Adipocyte (in vitro differentiated cells): ENCODE measurements around the gene MFSD6.
"Not testable (repeated sequence)": the region's sequence is repeated elsewhere in the genome, so short reads cannot be mapped to it uniquely, and the experiment has no call there.

Source experiments
- DNase-seq: peaks from one replicate; pipeline ENCODE4 v3.0.0-alpha.2; 2015; ENCODE audit warnings: low read depth
- H3K27me3 ChIP-seq: replicated peaks from 2 replicates; pipeline ENCODE4 v1.7.0; 2013; ENCODE audit warnings: mild to moderate bottlenecking, low read length, moderate library complexity; ENCODE audit not compliant: control insufficient read depth, insufficient read depth
- H3K36me3 ChIP-seq: 2 replicates; pipeline ENCODE4 v1.7.0; 2013; ENCODE audit warnings: low read length, mild to moderate bottlenecking, moderate library complexity; ENCODE audit not compliant: control insufficient read depth, insufficient read depth, severe bottlenecking
- H3K4me1 ChIP-seq: 2 replicates; pipeline ENCODE4 v1.7.0; 2013; ENCODE audit warnings: mild to moderate bottlenecking, low read length, moderate library complexity; ENCODE audit not compliant: control insufficient read depth, insufficient read depth
- H3K4me3 ChIP-seq: 2 replicates; pipeline ENCODE4 v1.7.0; 2013; ENCODE audit warnings: mild to moderate bottlenecking, low read length, moderate library complexity
- H3K9ac ChIP-seq: 2 replicates; pipeline ENCODE4 v1.7.0; 2013; ENCODE audit warnings: mild to moderate bottlenecking, low read length, moderate library complexity
- H3K9me3 ChIP-seq: 2 replicates; pipeline ENCODE4 v1.7.0; 2013; ENCODE audit warnings: mild to moderate bottlenecking, low read length, moderate library complexity; ENCODE audit not compliant: control insufficient read depth

MFSD6 gene

GRCh38 chr2:190490502-190490901 lies 82.3 kb downstream of the MFSD6 start:
- no peak for DNase-seq
- no peaks in the 10 kb centered on the region for H3K27me3 ChIP-seq
- no peak overlapping the region for H3K4me3 ChIP-seq
- peaks cover 5% of the 10 kb centered on the region for H3K4me1 ChIP-seq
- peaks cover 4% of the 10 kb centered on the region for H3K36me3 ChIP-seq
- no peak overlapping the region for H3K9ac ChIP-seq
- peaks cover 2% of the 10 kb centered on the region for H3K9me3 ChIP-seq

- Histone ChIP-seq H3K27me3 (no peaks in the 10 kb centered on the region), H3K9me3 (peaks cover 2% of the 10 kb centered on the region), H3K4me3 (no peak overlapping the region), H3K36me3 (peaks cover 4% of the 10 kb centered on the region), H3K9ac (no peak overlapping the region), H3K4me1 (no peaks in the 10 kb centered on the region)
- DNase-seq = no peak
These were observed 84.9 kb downstream of the MFSD6 start for GRCh38 chr2:190493095-190493494.

DNA sequence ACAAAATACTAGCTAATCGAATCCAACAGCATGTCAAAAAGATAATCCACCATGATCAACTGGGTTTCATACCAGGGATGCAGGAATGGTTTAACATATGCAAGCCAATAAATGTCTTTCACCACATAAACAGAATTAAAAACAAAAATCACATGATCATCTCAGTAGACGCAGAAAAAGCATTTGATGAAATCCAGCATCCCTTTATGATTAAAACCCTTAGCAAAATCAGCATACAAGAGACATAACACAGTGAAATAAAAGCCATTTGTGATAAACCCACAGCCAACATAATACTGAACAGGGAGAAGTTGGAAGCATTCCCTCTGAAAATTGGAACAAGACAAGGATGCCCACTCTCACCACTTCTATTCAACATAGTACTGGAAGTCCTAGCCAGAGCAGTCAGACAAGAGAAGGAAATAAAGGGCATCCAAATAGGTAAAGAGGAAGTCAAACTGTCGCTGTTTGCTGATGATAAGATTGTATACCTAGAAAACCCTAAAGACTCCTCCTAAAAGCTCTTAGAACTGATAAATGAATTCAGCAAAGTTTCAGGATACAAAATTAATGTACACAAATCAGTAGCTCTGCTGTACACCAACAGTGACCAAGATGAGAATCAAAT lies 86.6 kb downstream of the MFSD6 start:
- not testable (repeated sequence) for H3K4me3 ChIP-seq, H3K9ac ChIP-seq, DNase-seq, H3K9me3 ChIP-seq, H3K36me3 ChIP-seq, H3K4me1 ChIP-seq, H3K27me3 ChIP-seq

DNA sequence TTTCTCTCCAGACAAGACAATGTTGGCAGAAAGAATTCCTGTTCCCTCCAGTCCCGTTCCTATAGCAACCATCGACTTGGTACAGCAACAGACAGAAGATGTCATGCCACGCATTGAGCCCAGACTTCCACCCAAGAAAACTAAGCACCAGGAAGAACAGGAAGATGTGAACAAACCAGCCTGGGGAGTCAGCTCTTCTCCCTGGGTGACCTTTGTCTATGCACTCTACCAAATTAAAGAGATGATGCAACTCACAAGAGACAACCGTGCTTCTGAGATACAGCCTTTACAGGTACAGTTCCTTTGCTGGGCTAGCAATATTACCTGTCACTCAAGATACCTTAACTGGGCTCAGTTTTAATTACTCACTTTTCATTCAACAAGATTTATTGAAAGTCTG lies 89.3 kb downstream of the MFSD6 start:
- H3K27me3 ChIP-seq = no peaks in the 10 kb centered on the region
- H3K9me3 ChIP-seq = peaks cover 2% of the 10 kb centered on the region
- H3K36me3 ChIP-seq = no peaks in the 10 kb centered on the region
- peaks cover 3% of the 10 kb centered on the region for H3K4me1 ChIP-seq
- no peak for DNase-seq
- H3K9ac ChIP-seq = no peak overlapping the region
- no peak overlapping the region for H3K4me3 ChIP-seq

- Histone ChIP-seq H3K36me3 (no peaks in the 10 kb centered on the region), H3K4me1 (peaks cover 3% of the 10 kb centered on the region), H3K4me3 (no peak overlapping the region), H3K9ac (no peak overlapping the region), H3K9me3 (no peaks in the 10 kb centered on the region), H3K27me3 (no peaks in the 10 kb centered on the region)
- no peak for DNase-seq
These were observed 91.1 kb downstream of the MFSD6 start for GRCh38 chr2:190499273-190499672.

GRCh38 chr2:190500054-190500502 lies 91.9 kb downstream of the MFSD6 start:
- peaks cover 3% of the 10 kb centered on the region for H3K4me1 ChIP-seq
- no peaks in the 10 kb centered on the region for H3K27me3 ChIP-seq
- no peaks in the 10 kb centered on the region for H3K36me3 ChIP-seq
- no peaks in the 10 kb centered on the region for H3K9me3 ChIP-seq
- no peak overlapping the region for H3K9ac ChIP-seq
- no peak for DNase-seq
- H3K4me3 ChIP-seq = no peak overlapping the region

- H3K36me3 ChIP-seq = no peaks in the 10 kb centered on the region
- H3K9me3 ChIP-seq = no peaks in the 10 kb centered on the region
- H3K4me1 ChIP-seq = peaks cover 3% of the 10 kb centered on the region
- no peak overlapping the region for H3K4me3 ChIP-seq
- no peaks in the 10 kb centered on the region for H3K27me3 ChIP-seq
- H3K9ac ChIP-seq = no peak overlapping the region
- DNase-seq = no peak
These were observed 93.1 kb downstream of the MFSD6 start for GRCh38 chr2:190501231-190501630.

- Histone ChIP-seq H3K9me3 (no peaks in the 10 kb centered on the region), H3K4me3 (no peak overlapping the region), H3K27me3 (no peaks in the 10 kb centered on the region), H3K36me3 (no peaks in the 10 kb centered on the region), H3K9ac (no peak overlapping the region), H3K4me1 (peaks cover 3% of the 10 kb centered on the region)
- DNase-seq = peak; percentile 20
These were observed 93.7 kb downstream of the MFSD6 start for GRCh38 chr2:190501702-190502407.

DNA sequence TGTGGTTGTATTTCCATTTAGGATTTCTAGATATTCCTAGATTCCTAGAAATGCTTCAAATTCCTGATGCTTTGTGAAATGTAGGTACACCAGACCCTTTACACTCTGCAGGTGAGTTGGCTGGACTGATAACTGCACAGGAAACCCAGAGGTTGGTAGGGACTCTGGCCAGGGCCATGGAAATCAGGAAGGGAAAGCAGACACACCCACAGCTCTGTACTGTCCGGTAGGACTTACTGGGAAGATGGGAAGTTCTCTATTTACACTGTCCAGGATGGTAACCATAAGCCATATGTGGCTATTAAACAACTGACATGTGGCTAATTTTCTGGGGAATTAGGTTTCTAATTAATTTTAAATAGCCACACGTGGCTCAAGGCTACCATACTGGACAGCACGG lies 94.9 kb downstream of the MFSD6 start:
- Histone ChIP-seq H3K9me3 (no peaks in the 10 kb centered on the region), H3K4me1 (peaks cover 3% of the 10 kb centered on the region), H3K4me3 (no peak overlapping the region), H3K36me3 (no peaks in the 10 kb centered on the region), H3K27me3 (no peaks in the 10 kb centered on the region), H3K9ac (no peak overlapping the region)
- no peak for DNase-seq

GRCh38 chr2:190504912-190505311 lies 96.8 kb downstream of the MFSD6 start:
- DNase-seq = no peak
- no peak overlapping the region for H3K9ac ChIP-seq
- H3K4me3 ChIP-seq = no peak overlapping the region
- H3K27me3 ChIP-seq = no peaks in the 10 kb centered on the region
- H3K36me3 ChIP-seq = no peaks in the 10 kb centered on the region
- H3K4me1 ChIP-seq = peaks cover 3% of the 10 kb centered on the region
- no peaks in the 10 kb centered on the region for H3K9me3 ChIP-seq

DNA sequence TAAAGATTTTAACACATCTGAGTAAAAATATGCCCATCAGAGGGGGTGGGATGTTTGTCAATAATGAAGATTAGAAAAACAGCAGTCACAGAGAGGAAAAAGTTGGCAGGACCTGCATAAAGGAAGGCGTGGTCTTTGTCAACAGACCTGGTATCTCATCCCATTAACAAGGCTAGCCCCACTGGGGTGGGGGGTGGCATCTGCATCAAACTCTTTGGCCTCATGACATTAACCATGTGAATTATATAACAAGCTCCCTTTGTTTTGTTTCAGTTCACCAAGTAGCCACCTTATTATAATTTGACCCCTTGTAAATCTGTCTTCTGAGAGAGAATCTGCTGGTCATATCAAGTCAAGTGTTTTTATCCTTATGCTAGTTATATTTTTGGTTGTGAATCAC lies 97.5 kb downstream of the MFSD6 start:
- Histone ChIP-seq H3K9ac (no peak overlapping the region), H3K9me3 (no peaks in the 10 kb centered on the region), H3K36me3 (no peaks in the 10 kb centered on the region), H3K27me3 (no peaks in the 10 kb centered on the region), H3K4me1 (peaks cover 3% of the 10 kb centered on the region), H3K4me3 (no peak overlapping the region)
- DNase-seq = no peak
